ENCODE results near the gene LDAF1.

Gene LDAF1

GRCh38 chr16:21125191-21125590 lies 33.3 kb upstream of the LDAF1 start:
- no peak for ATAC-seq
- no peak for TF ChIP-seq GLIS3 (CRISPR knock-in tag; IDR thresholded peaks at IDR 0.05)
- no peak for TF ChIP-seq OSR1 (CRISPR knock-in tag; IDR thresholded peaks at IDR 0.05)
- TF ChIP-seq ZNF8 (CRISPR knock-in tag; IDR thresholded peaks at IDR 0.05): no peak
- no peak for TF ChIP-seq SNAI2 (CRISPR knock-in tag; IDR thresholded peaks at IDR 0.05)
- no peak for TF ChIP-seq TCF4 (CRISPR knock-in tag; IDR thresholded peaks at IDR 0.05; ENCODE audit: borderline replicate concordance)
- no peak for TF ChIP-seq CSRNP3 (CRISPR knock-in tag; IDR thresholded peaks at IDR 0.05)
- TF ChIP-seq ZFP3 (CRISPR knock-in tag; IDR thresholded peaks at IDR 0.05): no peak
- TF ChIP-seq PATZ1 (CRISPR knock-in tag; IDR thresholded peaks at IDR 0.05; ENCODE audit: borderline replicate concordance): no peak
- TF ChIP-seq BACH2 (CRISPR knock-in tag; IDR thresholded peaks at IDR 0.05; ENCODE audit: borderline replicate concordance): no peak
- TF ChIP-seq ESRRG (CRISPR knock-in tag; IDR thresholded peaks at IDR 0.05): no peak
- TF ChIP-seq ZFP30 (CRISPR knock-in tag; IDR thresholded peaks at IDR 0.05): no peak
- no peak for TF ChIP-seq ARNTL (CRISPR knock-in tag; IDR thresholded peaks at IDR 0.05; ENCODE audit: borderline replicate concordance, low read depth)
- TF ChIP-seq PPARA (CRISPR knock-in tag; IDR thresholded peaks at IDR 0.05; ENCODE audit: borderline replicate concordance): no peak
- no peak for TF ChIP-seq RARB (CRISPR knock-in tag; IDR thresholded peaks at IDR 0.05)
- TF ChIP-seq ISL1 (CRISPR knock-in tag; IDR thresholded peaks at IDR 0.05): no peak
- TF ChIP-seq TSHZ2 (CRISPR knock-in tag; IDR thresholded peaks at IDR 0.05): no peak
- TF ChIP-seq ZNF565 (CRISPR knock-in tag; conservative IDR thresholded peaks at IDR 0.05; ENCODE audit: low read depth): no peak
- no peak for TF ChIP-seq ZNF70 (CRISPR knock-in tag; IDR thresholded peaks at IDR 0.05)
- no peak for TF ChIP-seq CSDC2 (CRISPR knock-in tag; IDR thresholded peaks at IDR 0.05)

- no peak for TF ChIP-seq ZNF565 (CRISPR knock-in tag; conservative IDR thresholded peaks at IDR 0.05; ENCODE audit: low read depth)
- no peak for TF ChIP-seq BACH2 (CRISPR knock-in tag; IDR thresholded peaks at IDR 0.05; ENCODE audit: borderline replicate concordance)
- no peak for TF ChIP-seq OSR1 (CRISPR knock-in tag; IDR thresholded peaks at IDR 0.05)
- TF ChIP-seq CREB5 (CRISPR knock-in tag; IDR thresholded peaks at IDR 0.05; ENCODE audit: low read depth): no peak
- TF ChIP-seq TOX (CRISPR knock-in tag; IDR thresholded peaks at IDR 0.05; ENCODE audit: borderline replicate concordance): no peak
- no peak for TF ChIP-seq SNAI2 (CRISPR knock-in tag; IDR thresholded peaks at IDR 0.05)
- TF ChIP-seq ZFP30 (CRISPR knock-in tag; IDR thresholded peaks at IDR 0.05): no peak
- TF ChIP-seq PPARA (CRISPR knock-in tag; IDR thresholded peaks at IDR 0.05; ENCODE audit: borderline replicate concordance): no peak
- TF ChIP-seq TSHZ2 (CRISPR knock-in tag; IDR thresholded peaks at IDR 0.05): no peak
- no peak for TF ChIP-seq ZNF70 (CRISPR knock-in tag; IDR thresholded peaks at IDR 0.05)
- TF ChIP-seq POU6F1 (CRISPR knock-in tag; IDR thresholded peaks at IDR 0.05; ENCODE audit: borderline replicate concordance, low read depth): no peak
- no peak for TF ChIP-seq ZNF8 (CRISPR knock-in tag; IDR thresholded peaks at IDR 0.05)
- TF ChIP-seq ZC3H10 (CRISPR knock-in tag; IDR thresholded peaks at IDR 0.05): no peak
- TF ChIP-seq ARNTL (CRISPR knock-in tag; IDR thresholded peaks at IDR 0.05; ENCODE audit: borderline replicate concordance, low read depth): no peak
- TF ChIP-seq CSDC2 (CRISPR knock-in tag; IDR thresholded peaks at IDR 0.05): no peak
- no peak for TF ChIP-seq ZFP3 (CRISPR knock-in tag; IDR thresholded peaks at IDR 0.05)
- no peak for TF ChIP-seq GLIS3 (CRISPR knock-in tag; IDR thresholded peaks at IDR 0.05)
- TF ChIP-seq PATZ1 (CRISPR knock-in tag; IDR thresholded peaks at IDR 0.05; ENCODE audit: borderline replicate concordance): no peak
- ATAC-seq: no peak
These were observed 32.0 kb upstream of the LDAF1 start for GRCh38 chr16:21126518-21126917.
